ENCODE data around the gene LAMB2.

Gene LAMB2

DNA sequence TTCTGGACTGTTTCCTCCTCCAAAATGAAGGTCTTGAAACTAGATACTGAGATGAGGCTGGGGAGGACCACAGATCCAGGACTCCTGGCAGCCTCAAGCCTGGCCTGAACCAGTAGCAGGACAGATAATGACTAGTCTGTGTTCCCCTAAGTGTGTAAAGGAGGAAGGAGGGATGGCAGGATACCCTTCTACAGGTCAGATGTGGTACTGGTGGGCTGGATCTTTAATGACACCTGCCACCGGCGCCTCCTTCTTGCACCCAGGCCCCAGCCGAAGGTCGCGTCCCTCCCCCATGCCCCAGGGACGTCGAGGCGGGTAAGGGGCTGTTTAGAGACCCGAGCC is 12.8 kb downstream of the LAMB2 start:
- Mint-ChIP-seq H3K4me1 (peaks cover 16% of the 10 kb centered on the region), H3K4me3 (peak overlapping the region; percentile 89), H3K9me3 (no peaks in the 10 kb centered on the region), H3K27me3 (no peaks in the 10 kb centered on the region), H3K27ac (peak overlapping the region; percentile 88), H3K36me3 (ENCODE audit: low read depth) (peaks cover 27% of the 10 kb centered on the region)
- ATAC-seq (no peak), DNase-seq (no peak)

DNA sequence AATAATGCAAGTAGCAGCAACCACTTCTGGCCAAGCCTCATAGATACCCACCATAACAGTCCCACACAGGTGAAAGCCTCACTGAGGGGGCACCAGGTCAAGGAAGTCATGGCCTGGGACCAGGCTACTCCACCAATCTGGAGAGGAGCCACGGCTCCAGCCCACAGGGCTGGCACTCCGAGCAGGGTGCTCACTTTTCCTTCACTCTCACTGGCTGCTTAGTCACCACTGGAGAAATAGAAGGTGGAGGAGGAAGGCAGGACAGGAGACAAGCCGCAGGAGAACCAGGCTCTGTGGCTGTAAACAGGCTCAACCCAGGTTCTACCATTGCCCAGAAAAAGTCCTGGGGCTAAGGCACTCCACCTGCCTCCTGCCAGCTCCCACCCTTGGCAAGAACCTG is 13.4 kb downstream of the LAMB2 start:
- Mint-ChIP-seq H3K4me1 (peaks cover 16% of the 10 kb centered on the region), H3K4me3 (peak overlapping the region; percentile 89), H3K27ac (peak overlapping the region; percentile 88), H3K36me3 (ENCODE audit: low read depth) (peaks cover 28% of the 10 kb centered on the region), H3K27me3 (no peaks in the 10 kb centered on the region), H3K9me3 (no peaks in the 10 kb centered on the region)
- DNase-seq (no peak), ATAC-seq (no peak)

DNA sequence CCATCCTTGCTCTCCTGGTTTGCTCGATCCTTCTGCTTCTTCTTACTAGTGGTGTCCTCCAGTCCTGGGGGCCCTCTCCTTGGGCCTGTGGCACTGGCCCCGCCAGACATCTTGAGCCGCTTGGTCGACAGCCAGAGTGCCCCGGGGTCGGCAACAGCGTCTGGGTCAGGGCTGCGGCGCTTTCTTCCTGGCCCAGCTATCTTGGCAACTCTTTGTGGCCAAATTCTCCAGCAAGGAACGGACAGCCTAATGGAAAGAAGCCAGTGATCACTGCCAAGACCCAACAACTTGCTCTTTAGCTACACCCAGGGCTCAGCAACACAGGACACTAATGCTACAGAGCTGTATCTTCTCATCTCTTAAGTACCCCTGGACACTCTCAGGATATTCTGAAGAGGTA is 13.8 kb downstream of the LAMB2 start:
- no peaks in the 10 kb centered on the region for H3K27me3 Mint-ChIP-seq
- H3K36me3 Mint-ChIP-seq (ENCODE audit: low read depth), result peaks cover 29% of the 10 kb centered on the region
- ATAC-seq, result no peak
- H3K9me3 Mint-ChIP-seq, result no peaks in the 10 kb centered on the region
- peaks cover 16% of the 10 kb centered on the region for H3K4me1 Mint-ChIP-seq
- peak overlapping the region; percentile 89 for H3K4me3 Mint-ChIP-seq
- no peak for DNase-seq
- peak overlapping the region; percentile 56 for H3K27ac Mint-ChIP-seq

DNA sequence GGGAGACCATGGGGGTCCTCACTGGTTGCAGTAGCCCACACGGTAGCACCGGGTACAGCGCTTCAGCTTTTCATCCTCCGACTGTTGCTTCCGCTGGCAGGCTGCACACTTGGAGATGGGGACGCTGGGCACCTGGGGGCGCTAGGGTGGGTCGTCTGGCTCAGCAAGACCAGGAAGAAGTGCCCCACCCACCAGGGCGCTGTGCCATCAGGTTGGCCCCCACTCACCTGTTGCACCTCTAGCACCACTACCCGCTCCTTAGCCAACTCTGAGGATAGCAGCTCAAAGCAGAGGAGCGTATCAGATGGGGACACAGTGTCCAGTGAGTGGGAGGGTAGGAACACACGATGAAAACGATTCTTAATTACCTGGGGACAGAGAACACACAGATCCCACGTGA is 20.6 kb downstream of the LAMB2 start:
- Mint-ChIP-seq H3K27me3 (no peaks in the 10 kb centered on the region), H3K9me3 (no peaks in the 10 kb centered on the region), H3K27ac (no peak overlapping the region), H3K4me1 (no peaks in the 10 kb centered on the region), H3K4me3 (no peak overlapping the region), H3K36me3 (ENCODE audit: low read depth) (peaks cover 37% of the 10 kb centered on the region)
- ATAC-seq (no peak), DNase-seq (no peak)

DNA sequence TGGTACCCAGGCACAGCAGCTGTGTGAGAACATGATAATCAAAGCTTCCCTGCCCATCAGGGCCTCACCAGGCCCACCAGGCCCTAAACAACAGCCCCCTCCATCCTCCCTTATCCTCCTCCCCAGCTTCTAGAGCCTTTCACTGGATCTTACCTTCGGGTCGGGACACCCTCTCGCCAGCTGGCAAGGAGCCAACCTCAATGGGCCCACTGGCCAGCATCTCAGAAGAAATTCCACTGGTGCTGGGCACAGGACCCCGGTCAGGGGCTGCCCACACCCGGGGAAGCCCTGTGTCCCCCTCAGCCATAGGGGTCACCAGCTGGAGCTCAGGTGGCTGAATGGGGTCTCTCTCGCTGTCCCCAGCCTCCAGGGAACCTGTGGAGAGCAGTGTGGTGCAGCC is 21.5 kb downstream of the LAMB2 start:
- Mint-ChIP-seq H3K9me3 (no peaks in the 10 kb centered on the region), H3K36me3 (ENCODE audit: low read depth) (peaks cover 35% of the 10 kb centered on the region), H3K4me1 (no peaks in the 10 kb centered on the region), H3K27ac (no peak overlapping the region), H3K4me3 (no peak overlapping the region), H3K27me3 (no peaks in the 10 kb centered on the region)
- DNase-seq (no peak), ATAC-seq (no peak)

DNA sequence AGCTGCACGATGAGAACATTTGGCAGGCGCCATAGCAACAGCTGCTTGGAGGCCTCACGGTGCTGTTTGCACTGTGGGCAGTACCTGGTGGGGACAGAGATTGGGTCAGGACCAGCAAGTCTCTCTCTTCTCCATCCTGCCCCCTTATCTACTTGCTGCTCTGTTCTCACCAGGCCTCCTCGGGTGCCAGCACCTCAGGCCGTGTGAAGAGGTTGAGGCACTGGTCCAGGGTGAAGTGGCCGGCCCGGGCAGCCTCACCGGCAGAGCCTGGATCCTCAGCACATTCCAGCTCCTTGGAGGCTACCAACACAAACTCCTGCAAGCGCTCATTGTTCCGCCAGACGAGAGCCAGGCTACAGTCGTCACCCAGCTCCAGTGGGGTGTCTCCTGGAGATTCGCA is 22.1 kb downstream of the LAMB2 start:
- H3K27me3 Mint-ChIP-seq, result no peaks in the 10 kb centered on the region
- peaks cover under 1% of the 10 kb centered on the region for H3K4me1 Mint-ChIP-seq
- no peaks in the 10 kb centered on the region for H3K9me3 Mint-ChIP-seq
- ATAC-seq (no peak), DNase-seq (no peak)
- H3K36me3 Mint-ChIP-seq (ENCODE audit: low read depth), result peaks cover 30% of the 10 kb centered on the region
- no peak overlapping the region for H3K27ac Mint-ChIP-seq
- no peak overlapping the region for H3K4me3 Mint-ChIP-seq

DNA sequence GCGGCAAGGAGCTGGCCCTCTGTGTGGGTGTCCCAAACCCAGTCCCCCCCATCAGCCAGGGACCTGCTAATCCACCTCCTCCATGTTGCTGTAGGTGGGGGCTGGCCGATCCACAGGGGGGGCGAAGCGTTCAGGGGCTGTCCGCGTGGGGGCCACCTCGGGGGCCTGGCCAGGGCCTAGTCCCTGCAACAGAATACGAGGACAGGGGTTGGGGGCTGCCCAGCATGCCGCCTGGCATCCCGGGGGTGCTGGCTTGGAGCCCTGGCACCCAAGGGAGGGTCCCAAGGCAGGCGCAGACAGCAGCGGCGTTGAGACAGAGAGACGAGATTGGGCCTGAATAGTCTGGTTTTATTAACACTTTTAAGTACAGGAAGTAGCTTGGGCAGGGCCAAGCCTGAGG is 24.5 kb downstream of the LAMB2 start:
- Mint-ChIP-seq H3K4me1 (peaks cover 19% of the 10 kb centered on the region), H3K27ac (no peak overlapping the region), H3K4me3 (no peak overlapping the region), H3K9me3 (no peaks in the 10 kb centered on the region), H3K27me3 (no peaks in the 10 kb centered on the region), H3K36me3 (ENCODE audit: low read depth) (peaks cover 19% of the 10 kb centered on the region)
- DNase-seq, result no peak
- ATAC-seq, result no peak

DNA sequence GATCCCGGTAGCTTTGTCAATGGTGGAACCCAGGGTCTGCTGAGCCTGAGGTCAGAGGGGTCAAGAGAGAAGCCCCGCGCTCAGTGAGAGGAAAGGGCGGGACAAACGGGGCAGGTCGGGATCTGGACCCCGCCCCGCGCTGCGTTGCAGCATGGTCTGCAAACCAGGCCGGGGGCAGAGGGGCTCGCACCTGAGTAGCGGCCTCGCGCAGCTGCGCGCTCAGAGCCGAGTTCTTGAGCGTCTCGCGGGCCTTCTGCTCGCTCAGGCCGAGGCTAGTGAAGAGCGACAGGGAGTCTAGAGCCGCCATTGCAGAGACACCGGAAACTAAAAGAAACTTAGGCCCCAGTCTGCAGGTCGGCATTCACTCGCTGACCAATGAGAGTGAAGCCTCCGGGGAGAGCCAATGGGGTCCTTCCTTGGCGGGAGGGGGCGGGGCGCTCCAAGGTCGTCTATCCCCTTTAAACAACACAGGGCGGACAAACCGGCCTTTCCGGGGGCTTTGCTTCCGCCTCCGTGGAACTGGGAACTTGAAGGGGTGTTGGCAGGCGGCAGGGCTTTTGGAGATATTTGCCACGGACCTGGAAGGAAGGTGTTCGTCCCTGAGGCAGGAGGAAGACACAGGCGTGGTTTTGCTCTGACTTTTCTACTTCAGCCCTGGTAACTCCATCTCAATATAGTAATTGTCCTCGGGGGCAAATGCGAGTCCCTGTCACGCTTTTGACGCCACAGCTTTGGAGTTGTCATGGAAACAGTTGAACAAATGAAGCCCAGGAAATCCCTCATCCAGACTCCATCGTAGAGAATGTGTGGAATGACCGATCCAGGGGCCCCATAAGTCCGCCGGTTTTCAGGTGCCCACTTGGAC is 28.2 kb downstream of the LAMB2 start, which contains the start of gene QARS1:
Gene QARS1, minus strand, starts transcription at position 331 of the 865 bp plus-strand sequence. Its CDS starts 24 bp downstream, at position 307.
- peaks cover 24% of the 10 kb centered on the region for H3K4me1 Mint-ChIP-seq
- no peaks in the 10 kb centered on the region for H3K27me3 Mint-ChIP-seq
- DNase-seq (peak; percentile 90), ATAC-seq (peak; percentile 98)
- no peaks in the 10 kb centered on the region for H3K9me3 Mint-ChIP-seq
- H3K27ac Mint-ChIP-seq, result peak within 1 kb of the TSS; percentile 90
- peaks cover 32% of the 10 kb centered on the region for H3K36me3 Mint-ChIP-seq (ENCODE audit: low read depth)
- peak within 1 kb of the TSS; percentile 94 for H3K4me3 Mint-ChIP-seq

DNA sequence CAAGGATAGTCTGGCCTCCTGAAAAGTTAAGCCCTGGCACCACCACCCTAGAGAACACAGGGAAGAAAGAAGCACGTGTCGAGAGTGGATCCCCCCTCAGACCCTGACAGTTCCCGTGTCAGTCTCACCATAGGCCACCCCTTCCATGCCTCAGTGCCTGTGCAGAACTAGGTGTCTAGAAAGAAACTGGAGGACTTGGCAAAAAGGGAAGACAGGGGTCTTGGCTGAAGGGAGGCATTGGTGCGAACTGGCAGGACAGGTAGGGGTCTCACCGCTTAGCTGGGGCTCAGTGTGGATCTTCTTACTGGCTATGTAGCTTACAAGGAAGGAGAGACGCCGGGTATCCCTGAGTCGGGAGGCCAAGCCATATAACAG is 28.8 kb downstream of the LAMB2 start:
- ATAC-seq (no peak), DNase-seq (no peak)
- Mint-ChIP-seq H3K27ac (peak overlapping the region; percentile 90), H3K9me3 (no peaks in the 10 kb centered on the region), H3K4me3 (peak overlapping the region; percentile 94), H3K36me3 (ENCODE audit: low read depth) (peaks cover 30% of the 10 kb centered on the region), H3K27me3 (no peaks in the 10 kb centered on the region), H3K4me1 (peaks cover 24% of the 10 kb centered on the region)

DNA sequence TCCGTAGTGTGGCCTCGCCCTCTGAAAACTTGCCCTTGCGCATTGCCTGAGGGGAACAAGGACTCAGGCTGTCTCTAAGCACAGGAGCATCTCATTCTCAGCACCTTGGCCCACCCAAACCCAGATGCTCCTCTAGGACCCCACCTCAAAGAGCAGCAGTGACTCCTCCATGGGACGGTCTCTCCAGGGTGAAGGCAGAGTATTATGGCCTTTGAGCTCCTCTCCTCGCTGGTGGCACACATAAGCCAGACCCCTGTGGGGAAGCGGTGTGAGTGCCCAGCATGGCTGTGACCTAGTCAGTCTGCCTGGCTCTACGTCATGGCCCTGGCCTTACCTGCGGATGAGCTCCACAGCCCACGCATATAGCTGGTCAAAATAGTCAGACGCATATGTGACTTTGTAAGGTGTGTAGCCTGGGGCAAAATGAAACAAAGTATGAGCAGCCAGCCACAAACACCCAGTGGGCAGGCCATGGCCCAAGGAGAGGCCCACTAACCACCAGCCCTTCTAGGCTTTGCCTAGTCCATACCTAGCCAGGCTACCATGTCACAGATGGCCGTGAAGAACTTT is 32.7 kb downstream of the LAMB2 start:
- no peak overlapping the region for H3K4me3 Mint-ChIP-seq
- no peaks in the 10 kb centered on the region for H3K9me3 Mint-ChIP-seq
- H3K27ac Mint-ChIP-seq, result no peak overlapping the region
- peaks cover 26% of the 10 kb centered on the region for H3K36me3 Mint-ChIP-seq (ENCODE audit: low read depth)
- DNase-seq (no peak), ATAC-seq (no peak)
- H3K4me1 Mint-ChIP-seq, result peaks cover 17% of the 10 kb centered on the region
- H3K27me3 Mint-ChIP-seq, result no peaks in the 10 kb centered on the region

DNA sequence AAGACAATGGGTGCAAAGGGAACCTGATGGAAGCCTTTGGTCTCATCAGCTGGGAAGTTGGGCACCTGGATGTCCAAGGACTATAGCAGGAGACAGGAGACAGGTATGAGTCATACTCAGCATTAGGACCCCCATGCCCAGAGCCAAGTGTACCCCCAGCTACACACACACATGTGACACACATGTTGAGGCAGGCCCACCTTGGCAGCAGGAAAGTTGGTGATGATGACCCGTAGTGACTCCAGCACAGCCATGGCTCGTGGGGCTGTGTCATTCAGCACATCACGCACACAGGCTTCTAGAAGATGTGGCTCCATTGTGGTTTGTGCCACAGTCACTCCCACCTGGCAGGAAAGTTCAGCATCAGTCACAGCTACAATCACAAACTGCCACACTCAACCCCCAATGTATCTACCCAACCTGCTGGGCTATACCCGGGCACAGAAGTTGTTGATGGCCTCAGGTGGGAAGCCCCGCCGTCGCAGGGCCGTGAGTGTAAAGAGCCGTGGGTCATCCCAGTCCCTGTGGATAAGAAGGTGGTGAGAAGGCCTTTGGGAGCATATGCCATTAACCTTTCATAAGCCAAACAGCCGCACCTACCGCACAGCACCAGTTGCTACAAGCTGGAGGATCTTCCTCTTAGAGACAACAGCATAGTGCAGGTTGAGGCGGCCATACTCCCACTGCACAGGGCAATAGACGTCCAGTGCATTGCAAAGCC is 33.8 kb downstream of the LAMB2 start:
- H3K36me3 Mint-ChIP-seq (ENCODE audit: low read depth), result peaks cover 24% of the 10 kb centered on the region
- no peak overlapping the region for H3K4me3 Mint-ChIP-seq
- H3K4me1 Mint-ChIP-seq, result peaks cover 19% of the 10 kb centered on the region
- ATAC-seq (no peak), DNase-seq (no peak)
- H3K27ac Mint-ChIP-seq, result no peak overlapping the region
- no peaks in the 10 kb centered on the region for H3K9me3 Mint-ChIP-seq
- no peaks in the 10 kb centered on the region for H3K27me3 Mint-ChIP-seq

DNA sequence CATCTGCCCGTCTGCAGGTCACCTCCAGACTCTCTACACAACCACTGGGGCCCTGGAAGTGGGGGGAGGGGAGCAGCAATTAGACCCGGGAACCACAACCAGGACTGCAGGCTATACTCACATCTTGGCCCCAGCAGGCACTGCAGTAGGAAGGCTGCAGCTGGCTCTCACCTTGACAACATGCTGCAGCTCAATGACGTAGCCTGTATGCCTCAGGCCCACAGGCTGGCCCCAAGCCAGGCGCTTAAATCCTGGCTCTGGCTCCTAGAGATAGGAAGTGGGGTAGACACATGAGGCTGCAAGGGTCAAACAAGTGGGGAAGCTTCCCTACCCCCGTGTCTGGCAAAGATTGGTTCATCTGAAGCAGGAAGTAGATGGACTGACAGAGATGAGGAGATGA is 34.4 kb downstream of the LAMB2 start:
- Mint-ChIP-seq H3K27ac (no peak overlapping the region), H3K4me1 (peaks cover 13% of the 10 kb centered on the region), H3K9me3 (no peaks in the 10 kb centered on the region), H3K36me3 (ENCODE audit: low read depth) (peaks cover 24% of the 10 kb centered on the region), H3K4me3 (no peak overlapping the region), H3K27me3 (no peaks in the 10 kb centered on the region)
- DNase-seq, result no peak
- no peak for ATAC-seq

DNA sequence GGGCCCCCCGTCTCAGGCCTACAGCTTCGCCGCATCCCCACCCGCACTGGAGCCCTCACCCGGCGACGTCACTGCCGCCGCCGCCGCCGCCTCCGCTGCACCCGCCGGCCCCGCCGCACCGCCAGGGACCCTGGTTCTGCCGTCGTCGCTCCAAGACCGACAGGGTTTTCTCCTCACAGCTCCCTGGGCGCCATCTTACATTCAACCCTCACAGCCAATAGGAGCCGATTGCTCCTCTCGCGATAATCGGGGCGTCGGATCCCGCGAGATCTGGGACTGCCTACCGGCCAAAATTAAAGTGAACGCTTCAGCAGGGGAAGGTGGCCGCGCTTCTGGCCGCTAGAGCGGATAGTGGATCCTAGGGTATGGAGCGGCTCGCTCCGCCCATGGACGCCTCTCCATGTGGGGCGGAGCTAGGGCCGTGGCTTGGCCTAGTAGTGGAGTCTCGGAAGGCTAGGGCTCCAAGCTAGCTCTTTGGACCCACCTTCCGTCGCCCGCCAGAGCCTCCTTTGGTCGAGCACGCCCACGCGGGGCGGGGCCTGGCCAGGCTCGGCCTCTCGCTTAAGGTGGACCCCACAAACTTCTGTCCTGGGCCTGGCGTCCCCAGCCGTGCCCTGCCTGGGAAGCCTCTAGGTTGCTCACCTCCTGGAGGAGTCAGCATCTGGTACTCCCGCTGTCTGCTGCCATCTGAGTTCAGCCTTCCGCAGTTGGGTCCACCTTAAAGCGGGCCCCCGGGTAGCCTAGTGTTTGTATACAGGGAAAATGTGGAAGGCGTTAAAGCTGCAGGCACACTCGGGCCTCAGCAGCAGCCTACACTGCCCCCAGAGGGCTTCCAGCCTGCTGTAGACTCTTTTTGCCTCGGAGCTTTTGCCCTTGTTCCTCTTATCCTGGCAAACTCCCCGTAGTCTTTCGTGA is 38.7 kb downstream of the LAMB2 start, which contains the start of gene QRICH1:
Gene QRICH1, minus strand, starts transcription at position 219 of the 915 bp plus-strand sequence. CDS start 17,054 bp downstream, outside the sequence.
- H3K36me3 Mint-ChIP-seq (ENCODE audit: low read depth), result peaks cover 16% of the 10 kb centered on the region
- H3K27ac Mint-ChIP-seq, result peak within 1 kb of the TSS; percentile 94
- peak; percentile 94 for DNase-seq
- H3K9me3 Mint-ChIP-seq, result no peaks in the 10 kb centered on the region
- H3K4me1 Mint-ChIP-seq, result peaks cover 36% of the 10 kb centered on the region
- H3K4me3 Mint-ChIP-seq, result peak within 1 kb of the TSS; percentile 91
- no peaks in the 10 kb centered on the region for H3K27me3 Mint-ChIP-seq
- ATAC-seq, result peak; percentile 84

All from activated naive CD8-positive, alpha-beta T cell treated with anti-CD3 and anti-CD28 coated beads, Interleukin-2, amount 50 U/mL, for 24 hours (primary cell).